H9 (cell line): Measurements from ENCODE around the gene BANP. TPM values are rescaled to one million over a fixed set of nuclear protein-coding genes. Genes with fewer than 3 reads are reported as not detected.
"Not testable (repeated sequence)": the region's sequence is repeated elsewhere in the genome, so short reads cannot be mapped to it uniquely, and the experiment has no call there.

Experiments used
- DNase-seq: peaks from one replicate; pipeline ENCODE4 v3.0.0-alpha.2; 2017
- H2AFZ ChIP-seq: one replicate; pipeline ENCODE4 v1.6.1; 2013; ENCODE audit warnings: mild to moderate bottlenecking, low read length, control low read depth, moderate library complexity
- H2AK5ac ChIP-seq: 2 replicates; pipeline ENCODE4 v1.6.1; 2013; ENCODE audit warnings: low read length, control low read depth, mixed read lengths; ENCODE audit not compliant: insufficient read length
- H2BK120ac ChIP-seq: one replicate; pipeline ENCODE4 v1.6.1; 2013; ENCODE audit warnings: low read depth, mild to moderate bottlenecking, low read length, control low read depth, inconsistent platforms; ENCODE audit not compliant: poor library complexity, severe bottlenecking
- H2BK12ac ChIP-seq: 2 replicates; pipeline ENCODE4 v1.6.1; 2013; ENCODE audit warnings: low read length, control low read depth, mixed read lengths, low read depth; ENCODE audit not compliant: insufficient read length
- H2BK15ac ChIP-seq: 2 replicates; pipeline ENCODE4 v1.6.1; 2013; ENCODE audit warnings: low read depth, low read length, control low read depth
- H2BK20ac ChIP-seq: one replicate; pipeline ENCODE4 v1.6.1; 2013; ENCODE audit warnings: low read depth, mild to moderate bottlenecking, low read length, control low read depth, inconsistent platforms; ENCODE audit not compliant: poor library complexity, severe bottlenecking
- H2BK5ac ChIP-seq: 2 replicates; pipeline ENCODE4 v1.6.1; 2013; ENCODE audit warnings: low read length, control low read depth, mixed read lengths; ENCODE audit not compliant: insufficient read length
- H3K14ac ChIP-seq: 2 replicates; pipeline ENCODE4 v1.6.1; 2013; ENCODE audit warnings: low read length, control low read depth; ENCODE audit not compliant: insufficient read depth
- H3K18ac ChIP-seq: 2 replicates; pipeline ENCODE4 v1.6.1; 2013; ENCODE audit warnings: low read depth, mild to moderate bottlenecking, mixed read lengths, low read length, control low read depth; ENCODE audit not compliant: insufficient read length
- H3K23ac ChIP-seq: 2 replicates; pipeline ENCODE4 v1.6.1; 2013; ENCODE audit warnings: low read length, control low read depth, mixed read lengths, low read depth; ENCODE audit not compliant: insufficient read length
- H3K23me2 ChIP-seq: 2 replicates; pipeline ENCODE4 v1.6.1; 2013; ENCODE audit warnings: low read depth, mild to moderate bottlenecking, mixed read lengths, low read length, control low read depth; ENCODE audit not compliant: insufficient read length, poor library complexity, severe bottlenecking
- H3K27ac ChIP-seq: 2 replicates; pipeline ENCODE4 v1.5.1; 2013; ENCODE audit warnings: low read length, control low read depth, mixed read lengths, low read depth; ENCODE audit not compliant: insufficient read length
- H3K27me3 ChIP-seq: 2 replicates; pipeline ENCODE4 v1.6.1; 2013; ENCODE audit warnings: low read length, control low read depth, inconsistent platforms; ENCODE audit not compliant: insufficient read depth
- H3K4ac ChIP-seq: 2 replicates; pipeline ENCODE4 v1.6.1; 2013; ENCODE audit warnings: low read depth, mild to moderate bottlenecking, control low read depth, inconsistent platforms, low read length, moderate library complexity
- H3K4me1 ChIP-seq: 2 replicates; pipeline ENCODE4 v1.6.1; 2013; ENCODE audit warnings: low read length, control low read depth, inconsistent platforms; ENCODE audit not compliant: insufficient read depth
- H3K4me2 ChIP-seq: 2 replicates; pipeline ENCODE4 v1.6.1; 2013; ENCODE audit warnings: low read length, control low read depth, mixed read lengths; ENCODE audit not compliant: insufficient read length, insufficient read depth
- H3K56ac ChIP-seq: 2 replicates; pipeline ENCODE4 v1.6.1; 2013; ENCODE audit warnings: low read depth, mild to moderate bottlenecking, mixed read lengths, low read length, control low read depth; ENCODE audit not compliant: insufficient read length
- H3K79me1 ChIP-seq: 2 replicates; pipeline ENCODE4 v1.6.1; 2013; ENCODE audit warnings: low read depth, mild to moderate bottlenecking, moderate library complexity, low read length, control low read depth, inconsistent platforms; ENCODE audit not compliant: insufficient read depth, poor library complexity, severe bottlenecking
- H3K79me2 ChIP-seq: 2 replicates; pipeline ENCODE4 v1.6.1; 2013; ENCODE audit warnings: low read length, control low read depth, inconsistent platforms; ENCODE audit not compliant: insufficient read depth
- H3K9ac ChIP-seq: 2 replicates; pipeline ENCODE4 v1.6.1; 2013; ENCODE audit warnings: low read length, control low read depth, mixed read lengths; ENCODE audit not compliant: insufficient read length; ENCODE audit errors: extremely low read depth
- H3K9me3 ChIP-seq: one replicate; pipeline ENCODE4 v1.6.1; 2013; ENCODE audit warnings: low read depth, low read length, inconsistent platforms; ENCODE audit not compliant: control insufficient read depth
- H3T11ph ChIP-seq: one replicate; pipeline ENCODE4 v1.6.1; 2013; ENCODE audit warnings: mild to moderate bottlenecking, low read length, control low read depth, inconsistent platforms
- H4K20me1 ChIP-seq: one replicate; pipeline ENCODE4 v1.6.1; 2013; ENCODE audit not compliant: control insufficient read depth, insufficient read length, insufficient read depth
- H4K5ac ChIP-seq: 2 replicates; pipeline ENCODE4 v1.6.1; 2013; ENCODE audit warnings: low read depth, mild to moderate bottlenecking, mixed read lengths, low read length, control low read depth; ENCODE audit not compliant: insufficient read length
- H4K8ac ChIP-seq: replicated peaks from 2 replicates; pipeline ENCODE4 v1.6.1; 2013; ENCODE audit warnings: low read length, control low read depth, mixed read lengths, low read depth; ENCODE audit not compliant: insufficient read length
- H4K91ac ChIP-seq: 2 replicates; pipeline ENCODE4 v1.6.1; 2013; ENCODE audit warnings: low read depth, mild to moderate bottlenecking, moderate library complexity, mixed read lengths, low read length, control low read depth; ENCODE audit not compliant: insufficient read length
- H3K27ac Mint-ChIP-seq, 3 experiments: 2 replicates in 2 of 3; 3 replicates in 1 of 3; pipeline ENCODE4 v1.8.0; 2020 to 2021; ENCODE audit warnings: mixed read lengths in 3 of 3, mild to moderate bottlenecking in 1 of 3, moderate library complexity in 1 of 3
- H3K27me3 Mint-ChIP-seq: 2 replicates; pipeline ENCODE4 v1.8.0; 2021; ENCODE audit warnings: low read depth, mild to moderate bottlenecking, moderate library complexity, mixed read lengths
- H3K36me3 Mint-ChIP-seq, 3 experiments: 2 replicates in 2 of 3; 3 replicates in 1 of 3; pipeline ENCODE4 v1.8.0; 2020 to 2021; ENCODE audit warnings: low read depth in 3 of 3, mixed read lengths in 3 of 3; ENCODE audit not compliant: insufficient read depth in 1 of 3
- H3K4me1 Mint-ChIP-seq, 2 experiments: 2 replicates each; pipeline ENCODE4 v1.8.0; 2020; ENCODE audit warnings: mixed read lengths in 2 of 2
- H3K4me3 Mint-ChIP-seq, 2 experiments: 2 replicates in 1 of 2; 3 replicates in 1 of 2; pipeline ENCODE4 v1.8.0; 2020 to 2021; ENCODE audit warnings: mild to moderate bottlenecking in 2 of 2, mixed read lengths in 2 of 2, moderate library complexity in 1 of 2
- H3K9me3 Mint-ChIP-seq, 2 experiments: 2 replicates in 1 of 2; 3 replicates in 1 of 2; pipeline ENCODE4 v1.8.0; 2020; ENCODE audit warnings: mild to moderate bottlenecking in 2 of 2, mixed read lengths in 2 of 2, moderate library complexity in 1 of 2
- WGBS: extraction: QIAGEN DNeasy Blood & Tissue Kit; methylation state at CpG from one replicate; pipeline ENCODE4 v1.1.7; 2013; ENCODE audit warnings: missing lambda C conversion rate, low lambda C conversion rate, mixed read lengths; ENCODE audit not compliant: insufficient read length; ENCODE audit errors: extremely low coverage; 5-methylcytosine and 5-hydroxymethylcytosine counted together
- total RNA-seq: library from RNA; stranded (reverse); gene quantifications from 2 replicates; pipeline ENCODE4 v1.2.1, GENCODE V29; 2021

BANP gene
- total RNA-seq, 1 experiment from 2014 or later: 24.9 TPM

- not testable (repeated sequence) for H2BK5ac ChIP-seq, H3K27ac ChIP-seq, H2BK120ac ChIP-seq, H3K9me3 Mint-ChIP-seq, H3K79me2 ChIP-seq, H3K4ac ChIP-seq, H3K56ac ChIP-seq, H3K4me2 ChIP-seq, H4K91ac ChIP-seq, H2BK12ac ChIP-seq, H2BK20ac ChIP-seq, H3K27me3 ChIP-seq, H3K4me3 Mint-ChIP-seq, H3K27ac Mint-ChIP-seq, H3K23me2 ChIP-seq, H2AK5ac ChIP-seq, H3K18ac ChIP-seq, H4K20me1 ChIP-seq, H3T11ph ChIP-seq, H3K9ac ChIP-seq, H4K5ac ChIP-seq, H3K36me3 Mint-ChIP-seq, H3K4me1 ChIP-seq, DNase-seq, H4K8ac ChIP-seq, H2BK15ac ChIP-seq, H3K79me1 ChIP-seq, H3K9me3 ChIP-seq, H2AFZ ChIP-seq, H3K14ac ChIP-seq, H3K23ac ChIP-seq
- no CpG with 5 or more reads among the region's 11 CpGs for WGBS
- peaks cover 6 to 12% of the 10 kb centered on the region in 2 experiments for H3K4me1 Mint-ChIP-seq
- peaks cover 33% of the 10 kb centered on the region for H3K27me3 Mint-ChIP-seq
Observed at GRCh38 chr16:87908101-87908500, 43.1 kb upstream of the BANP start.
